NOMO-1 treated with dmso at 0.1 percent for 144 hours (cell line): ENCODE measurements around the gene TCF25.
A peak's percentile ranks its signal among the peaks of the same experiment; 100 is the strongest.

ENCODE experiments used
- DNase-seq: peaks from one replicate; lab custom pipeline; 2025; ENCODE audit not compliant: unreplicated experiment; lab: John Stamatoyannopoulos, UW

Gene TCF25

GRCh38 chr16:89938175-89938885, 64.9 kb downstream of the TCF25 start:
- DNase-seq = no peak

GRCh38 chr16:89944773-89945172, 71.4 kb downstream of the TCF25 start:
- peak; percentile 50 for DNase-seq

- DNase-seq = no peak
These were observed 72.3 kb downstream of the TCF25 start for GRCh38 chr16:89945654-89946053.

- DNase-seq = no peak
These were observed 73.1 kb downstream of the TCF25 start for GRCh38 chr16:89946515-89946914.

- DNase-seq = no peak
These were observed 75.8 kb downstream of the TCF25 start for GRCh38 chr16:89949121-89949742.

- no peak for DNase-seq
These were observed 76.4 kb downstream of the TCF25 start for GRCh38 chr16:89949756-89950155.

GRCh38 chr16:89951509-89951908, 78.1 kb downstream of the TCF25 start:
- DNase-seq = no peak

- no peak for DNase-seq
These were observed 78.7 kb downstream of the TCF25 start for GRCh38 chr16:89952049-89952448.

GRCh38 chr16:89952551-89952950, 79.2 kb downstream of the TCF25 start:
- DNase-seq = no peak

GRCh38 chr16:89953671-89954406, 80.4 kb downstream of the TCF25 start:
- peak; percentile 5 for DNase-seq

GRCh38 chr16:89954462-89954861, 81.1 kb downstream of the TCF25 start:
- DNase-seq = no peak

GRCh38 chr16:89955001-89955685, 81.8 kb downstream of the TCF25 start:
- DNase-seq = no peak

- peak; percentile 19 for DNase-seq
These were observed 83.3 kb downstream of the TCF25 start for GRCh38 chr16:89956505-89957215.

- DNase-seq = no peak
These were observed 83.9 kb downstream of the TCF25 start for GRCh38 chr16:89957216-89957785.

GRCh38 chr16:89958068-89958467, 84.7 kb downstream of the TCF25 start:
- DNase-seq = peak; percentile 89

- DNase-seq = no peak
These were observed 85.2 kb downstream of the TCF25 start for GRCh38 chr16:89958596-89958995.

GRCh38 chr16:89960966-89961365, 87.6 kb downstream of the TCF25 start:
- no peak for DNase-seq
